Bronchial epithelial cell (primary cell): ENCODE results near the gene HRCT1. TPM values are rescaled to one million over a fixed set of nuclear protein-coding genes. Genes with fewer than 3 reads are reported as not detected.

Experiments used
- DNase-seq: peaks from one replicate; pipeline ENCODE4 v3.0.0-alpha.2; 2010; ENCODE audit warnings: low read depth
- FAIRE-seq: peaks from 2 replicates; lab custom pipeline; 2011; peaks lifted over from hg19 to GRCh38; lab: Jason Lieb, UNC
- H3K27me3 ChIP-seq: 2 replicates; pipeline ENCODE4 v1.5.1; 2011; ENCODE audit warnings: low read length; ENCODE audit not compliant: control insufficient read depth, insufficient read depth
- H3K36me3 ChIP-seq: 2 replicates; pipeline ENCODE4 v1.5.1; 2011; ENCODE audit warnings: low read length; ENCODE audit not compliant: control insufficient read depth, insufficient read depth
- H3K4me3 ChIP-seq: 2 replicates; pipeline ENCODE4 v1.5.1; 2011; ENCODE audit warnings: mild to moderate bottlenecking, low read depth, low read length, control low read depth
- total RNA-seq: library from RNA; depleted of rRNA; stranded (reverse); fragments of >200 nt; gene quantifications from 2 replicates; pipeline ENCODE4 v1.2.1, GENCODE V29; 2014
- TF ChIP-seq, protein P1 (sequence below): IDR thresholded peaks from 2 replicates; pipeline ENCODE4 v1.5.1; 2011; ENCODE audit warnings: mild to moderate bottlenecking, moderate library complexity, low read length, control low read depth, inconsistent platforms; ENCODE audit not compliant: insufficient read depth, severe bottlenecking

The HRCT1 gene
- total RNA-seq, 1 donor from 2014 or later = 0.26 TPM

DNA sequence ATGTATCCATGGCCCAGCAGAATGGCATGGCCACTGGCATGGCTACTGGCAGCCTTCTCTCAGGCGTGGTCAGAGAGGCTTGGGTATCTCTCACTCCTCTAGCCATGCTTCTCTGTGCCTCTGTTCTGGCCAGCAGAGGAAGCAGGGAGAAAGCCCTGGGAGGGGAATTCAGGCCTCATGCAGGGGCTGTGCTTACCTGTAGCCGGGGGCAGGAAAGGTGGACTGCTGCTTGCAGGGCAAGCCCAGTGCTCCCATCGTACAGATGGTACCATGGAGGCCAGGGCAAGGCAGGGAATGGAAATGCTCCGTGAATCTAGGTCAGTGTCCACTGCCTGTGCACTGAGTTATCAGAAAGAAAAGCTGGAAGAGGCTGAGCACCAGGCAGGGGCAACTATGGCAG lies 38.5 kb upstream of the HRCT1 start:
- FAIRE-seq = no peak
- H3K4me3 ChIP-seq = no peak overlapping the region
- no peak for DNase-seq
- H3K36me3 ChIP-seq = no peaks in the 10 kb centered on the region
- TF ChIP-seq, protein P1, sequence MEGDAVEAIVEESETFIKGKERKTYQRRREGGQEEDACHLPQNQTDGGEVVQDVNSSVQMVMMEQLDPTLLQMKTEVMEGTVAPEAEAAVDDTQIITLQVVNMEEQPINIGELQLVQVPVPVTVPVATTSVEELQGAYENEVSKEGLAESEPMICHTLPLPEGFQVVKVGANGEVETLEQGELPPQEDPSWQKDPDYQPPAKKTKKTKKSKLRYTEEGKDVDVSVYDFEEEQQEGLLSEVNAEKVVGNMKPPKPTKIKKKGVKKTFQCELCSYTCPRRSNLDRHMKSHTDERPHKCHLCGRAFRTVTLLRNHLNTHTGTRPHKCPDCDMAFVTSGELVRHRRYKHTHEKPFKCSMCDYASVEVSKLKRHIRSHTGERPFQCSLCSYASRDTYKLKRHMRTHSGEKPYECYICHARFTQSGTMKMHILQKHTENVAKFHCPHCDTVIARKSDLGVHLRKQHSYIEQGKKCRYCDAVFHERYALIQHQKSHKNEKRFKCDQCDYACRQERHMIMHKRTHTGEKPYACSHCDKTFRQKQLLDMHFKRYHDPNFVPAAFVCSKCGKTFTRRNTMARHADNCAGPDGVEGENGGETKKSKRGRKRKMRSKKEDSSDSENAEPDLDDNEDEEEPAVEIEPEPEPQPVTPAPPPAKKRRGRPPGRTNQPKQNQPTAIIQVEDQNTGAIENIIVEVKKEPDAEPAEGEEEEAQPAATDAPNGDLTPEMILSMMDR = no peak
- H3K27me3 ChIP-seq = peaks cover 8% of the 10 kb centered on the region

DNA sequence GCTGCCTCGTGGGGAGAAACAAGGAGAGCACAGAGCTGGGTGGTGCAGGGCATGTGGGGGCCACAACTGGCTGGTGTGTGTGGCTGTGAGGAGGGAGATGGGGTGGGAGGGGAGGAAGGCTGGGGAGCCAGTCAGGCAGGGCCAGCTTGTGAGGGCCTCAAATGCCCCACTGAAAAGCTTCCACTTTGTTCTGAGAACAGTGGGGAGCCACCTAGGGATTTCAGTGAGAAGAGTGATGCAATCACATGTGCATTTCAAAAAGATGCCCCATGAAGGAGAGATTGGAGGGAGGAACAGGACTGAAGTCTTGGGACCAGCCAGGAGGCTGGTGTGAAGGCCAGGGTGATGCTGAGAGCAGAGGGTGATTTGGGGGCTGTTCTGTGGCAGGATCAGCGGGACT lies 37.1 kb upstream of the HRCT1 start:
- no peak for DNase-seq
- FAIRE-seq = no peak

DNA sequence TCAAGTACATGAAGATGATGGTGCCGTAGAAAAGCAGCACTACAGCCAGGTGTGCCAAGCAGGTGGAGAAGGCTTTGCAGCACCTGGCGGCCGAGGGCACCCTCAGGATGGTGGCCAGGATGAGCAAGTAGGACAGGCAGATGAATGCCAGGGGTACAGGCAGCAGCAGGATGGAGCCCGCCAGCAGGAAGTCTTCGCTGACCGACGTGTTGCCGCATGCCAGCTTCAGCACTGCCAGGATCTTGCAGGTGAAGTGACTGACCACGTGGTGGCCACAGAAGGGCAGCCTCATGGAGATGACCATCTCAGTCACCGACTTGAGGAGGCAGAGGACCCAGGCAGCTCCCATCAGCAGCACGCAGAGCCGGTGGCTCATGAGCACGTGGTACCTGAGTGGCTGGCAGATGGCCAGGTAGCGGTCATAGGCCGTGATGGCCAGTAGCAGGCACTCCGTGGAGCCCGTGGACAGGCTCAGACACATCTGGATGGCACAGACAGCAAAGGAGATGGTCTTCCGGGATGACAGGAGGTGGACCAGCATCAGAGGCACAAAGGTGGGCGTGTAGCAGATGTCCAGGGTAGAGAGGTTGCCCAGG lies 36.3 kb upstream of the HRCT1 start:
- DNase-seq (peak; percentile 32), FAIRE-seq (no peak)
- Histone ChIP-seq H3K4me3 (no peak overlapping the region), H3K27me3 (no peaks in the 10 kb centered on the region), H3K36me3 (no peaks in the 10 kb centered on the region)
- TF ChIP-seq, protein P1 = no peak

More for the DNA sequence above, 37.1 kb upstream of the HRCT1 start:
- Histone ChIP-seq H3K27me3 (no peaks in the 10 kb centered on the region), H3K4me3 (no peak overlapping the region), H3K36me3 (no peaks in the 10 kb centered on the region)
- TF ChIP-seq, protein P1 = no peak

DNA sequence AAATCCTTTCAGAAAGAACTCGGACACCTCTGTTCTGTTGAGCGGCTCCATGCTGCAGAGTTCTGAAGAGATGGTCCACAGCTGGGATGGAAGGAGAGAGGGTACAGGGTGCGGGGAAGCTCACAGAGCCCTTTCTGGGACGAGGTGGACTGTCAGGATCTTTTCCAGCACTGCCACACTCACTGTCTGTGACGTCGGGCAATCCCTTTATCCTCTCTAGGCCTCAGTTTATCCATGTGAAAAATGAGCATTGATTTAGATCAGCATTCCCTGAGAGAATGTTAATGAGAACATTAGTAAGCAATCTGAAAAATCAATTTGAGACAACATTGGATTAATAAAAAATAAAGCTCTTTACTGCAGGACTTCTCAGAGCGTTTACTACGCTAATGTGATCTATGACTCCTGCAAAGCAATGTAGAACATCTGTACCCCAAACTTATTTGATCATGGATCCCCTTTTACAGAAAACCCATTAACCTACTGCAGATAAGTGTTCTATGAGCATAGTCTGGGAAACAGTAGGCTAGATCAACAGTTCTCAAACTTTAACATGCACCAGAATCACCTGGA lies 35.6 kb upstream of the HRCT1 start, which contains the start of gene OR13J1:
TSS of gene OR13J1 (minus strand) at position 51 of the 573 bp plus-strand sequence. CDS start at position 51, 0 bp downstream.
- H3K4me3 ChIP-seq = no peak within 1 kb of the TSS
- no peaks in the 10 kb centered on the region for H3K36me3 ChIP-seq
- DNase-seq = no peak
- TF ChIP-seq, protein P1 = no peak
- no peak for FAIRE-seq
- no peaks in the 10 kb centered on the region for H3K27me3 ChIP-seq

DNA sequence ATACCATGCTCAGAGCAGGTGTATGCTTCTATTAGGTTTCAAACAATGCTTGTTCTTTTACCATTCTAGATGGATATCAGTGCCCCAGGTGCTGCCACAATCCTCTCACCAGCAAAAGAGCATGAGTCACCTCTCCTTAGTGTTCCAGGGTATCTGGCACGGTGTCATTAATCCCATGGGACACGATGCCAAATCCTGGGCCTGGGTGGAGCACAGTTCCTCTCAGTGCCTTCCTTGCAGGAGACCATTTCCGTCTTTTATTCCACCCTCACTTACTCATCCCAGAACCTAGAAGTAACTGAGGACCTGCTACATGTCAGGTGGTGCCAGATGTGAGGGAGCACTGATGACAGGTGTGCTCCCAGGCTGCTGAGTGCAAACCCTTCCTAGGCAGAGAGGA lies 34.5 kb upstream of the HRCT1 start:
- FAIRE-seq (peak; percentile 95), DNase-seq (peak; percentile 58)
- no peaks in the 10 kb centered on the region for H3K27me3 ChIP-seq
- H3K36me3 ChIP-seq = no peaks in the 10 kb centered on the region
- H3K4me3 ChIP-seq = no peak overlapping the region
- TF ChIP-seq, protein P1 = no peak
